Activated T-cell treated with anti-CD3 and anti-CD28 coated beads, Interleukin-2, amount 50 U/mL, for 24 hours (primary cell): ENCODE measurements around the gene GFOD1.

Experiments
- DNase-seq: peaks from one replicate; pipeline ENCODE4 v3.0.0-alpha.2; 2020
- H3K27ac Mint-ChIP-seq: 2 replicates; pipeline ENCODE4 v1.8.0; 2020; ENCODE audit warnings: mild to moderate bottlenecking, mixed read lengths
- H3K27me3 Mint-ChIP-seq: 2 replicates; pipeline ENCODE4 v1.8.0; 2020; ENCODE audit warnings: mixed read lengths
- H3K36me3 Mint-ChIP-seq: 2 replicates; pipeline ENCODE4 v1.8.0; 2020; ENCODE audit warnings: low read depth, mixed read lengths
- H3K4me1 Mint-ChIP-seq: 2 replicates; pipeline ENCODE4 v1.8.0; 2020; ENCODE audit warnings: low read depth, mixed read lengths
- H3K4me3 Mint-ChIP-seq: 2 replicates; pipeline ENCODE4 v1.8.0; 2020; ENCODE audit warnings: mild to moderate bottlenecking, moderate library complexity, mixed read lengths
- H3K9me3 Mint-ChIP-seq: 2 replicates; pipeline ENCODE4 v1.8.0; 2020; ENCODE audit warnings: mixed read lengths

The GFOD1 gene

GRCh38 chr6:13362412-13362811, 125.0 kb downstream of the GFOD1 start:
- Mint-ChIP-seq H3K27ac (no peak overlapping the region), H3K27me3 (no peaks in the 10 kb centered on the region), H3K4me1 (peaks cover 5% of the 10 kb centered on the region), H3K4me3 (no peak overlapping the region), H3K9me3 (no peaks in the 10 kb centered on the region), H3K36me3 (peaks cover 29% of the 10 kb centered on the region)
- no peak for DNase-seq

DNA sequence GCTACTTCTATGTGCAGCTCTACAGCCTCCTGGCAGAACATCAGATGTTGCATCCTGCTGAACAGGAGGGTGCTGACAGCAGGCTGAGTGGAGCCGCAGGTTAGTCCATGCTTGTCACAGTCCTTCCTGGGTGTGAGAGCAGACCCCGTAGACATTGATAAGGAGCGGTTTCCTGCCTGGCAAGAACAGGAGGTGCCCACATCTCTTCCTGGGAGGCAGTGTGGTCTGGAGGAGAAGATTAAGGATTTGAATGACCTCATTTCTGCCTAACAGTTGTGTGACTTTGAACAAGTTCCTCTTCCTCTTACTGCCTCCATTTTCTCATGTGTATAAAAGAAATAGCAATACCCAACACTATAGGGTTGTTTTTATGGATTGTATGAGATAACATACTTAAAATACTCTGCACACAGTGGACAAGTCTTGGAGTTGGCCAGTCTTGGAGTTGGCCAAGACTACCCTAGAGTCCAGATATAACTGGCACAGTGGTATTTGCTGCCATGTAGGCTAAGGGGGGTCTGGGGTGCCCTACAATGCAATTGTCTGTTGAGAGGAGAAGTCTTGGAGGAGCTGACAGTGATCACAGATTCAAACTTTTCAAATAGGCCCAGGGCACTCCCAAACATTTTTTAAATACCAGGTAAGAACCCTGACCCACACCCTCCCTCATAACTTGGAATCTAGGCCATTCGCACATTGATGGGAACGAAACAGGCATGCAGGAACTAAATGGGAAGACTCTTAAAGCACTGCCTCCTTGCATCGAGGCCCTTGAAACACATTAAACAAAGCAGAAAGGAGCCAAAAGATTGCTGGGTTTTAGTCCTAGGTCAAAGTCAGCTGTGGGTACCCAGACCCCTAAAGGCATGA, 126.5 kb downstream of the GFOD1 start:
- no peaks in the 10 kb centered on the region for H3K9me3 Mint-ChIP-seq
- no peaks in the 10 kb centered on the region for H3K27me3 Mint-ChIP-seq
- H3K36me3 Mint-ChIP-seq = peaks cover 29% of the 10 kb centered on the region
- DNase-seq = no peak
- no peak overlapping the region for H3K4me3 Mint-ChIP-seq
- H3K27ac Mint-ChIP-seq = no peak overlapping the region
- peaks cover 20% of the 10 kb centered on the region for H3K4me1 Mint-ChIP-seq

DNA sequence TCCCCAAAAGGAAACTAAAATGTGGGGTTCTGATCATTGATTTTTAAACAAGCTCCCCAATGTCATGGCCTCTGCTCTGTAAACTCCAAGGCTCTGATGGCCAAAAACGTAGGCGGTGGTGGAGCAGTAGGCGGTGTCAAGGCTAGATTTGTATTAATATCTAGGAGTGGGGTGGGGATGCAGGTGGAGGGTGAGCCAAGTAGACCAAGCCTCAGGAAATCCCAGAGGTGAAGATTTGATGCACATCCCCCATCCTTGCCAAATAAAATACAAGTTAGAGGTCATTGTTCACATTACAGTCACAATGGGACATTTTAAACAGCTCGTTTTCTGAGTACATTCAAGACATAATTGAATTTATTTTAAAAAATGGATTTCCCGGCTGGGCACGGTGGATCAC, 128.1 kb downstream of the GFOD1 start:
- Mint-ChIP-seq H3K27ac (no peak overlapping the region), H3K9me3 (no peaks in the 10 kb centered on the region), H3K36me3 (peaks cover 16% of the 10 kb centered on the region), H3K27me3 (no peaks in the 10 kb centered on the region), H3K4me1 (peaks cover 36% of the 10 kb centered on the region), H3K4me3 (no peak overlapping the region)
- DNase-seq = no peak

GRCh38 chr6:13358511-13358910, 128.9 kb downstream of the GFOD1 start:
- no peak overlapping the region for H3K4me3 Mint-ChIP-seq
- no peak overlapping the region for H3K27ac Mint-ChIP-seq

GRCh38 chr6:13357551-13358075, 129.8 kb downstream of the GFOD1 start:
- H3K27ac Mint-ChIP-seq = peak overlapping the region; percentile 97
- no peaks in the 10 kb centered on the region for H3K27me3 Mint-ChIP-seq
- peaks cover 48% of the 10 kb centered on the region for H3K4me1 Mint-ChIP-seq
- H3K4me3 Mint-ChIP-seq = no peak overlapping the region
- no peaks in the 10 kb centered on the region for H3K9me3 Mint-ChIP-seq
- no peak for DNase-seq
- H3K36me3 Mint-ChIP-seq = peaks cover 3% of the 10 kb centered on the region

More at GRCh38 chr6:13358511-13358910, 128.9 kb downstream of the GFOD1 start:
- no peaks in the 10 kb centered on the region for H3K27me3 Mint-ChIP-seq
- H3K36me3 Mint-ChIP-seq = peaks cover 10% of the 10 kb centered on the region
- H3K9me3 Mint-ChIP-seq = no peaks in the 10 kb centered on the region
- no peak for DNase-seq
- H3K4me1 Mint-ChIP-seq = peaks cover 43% of the 10 kb centered on the region

DNA sequence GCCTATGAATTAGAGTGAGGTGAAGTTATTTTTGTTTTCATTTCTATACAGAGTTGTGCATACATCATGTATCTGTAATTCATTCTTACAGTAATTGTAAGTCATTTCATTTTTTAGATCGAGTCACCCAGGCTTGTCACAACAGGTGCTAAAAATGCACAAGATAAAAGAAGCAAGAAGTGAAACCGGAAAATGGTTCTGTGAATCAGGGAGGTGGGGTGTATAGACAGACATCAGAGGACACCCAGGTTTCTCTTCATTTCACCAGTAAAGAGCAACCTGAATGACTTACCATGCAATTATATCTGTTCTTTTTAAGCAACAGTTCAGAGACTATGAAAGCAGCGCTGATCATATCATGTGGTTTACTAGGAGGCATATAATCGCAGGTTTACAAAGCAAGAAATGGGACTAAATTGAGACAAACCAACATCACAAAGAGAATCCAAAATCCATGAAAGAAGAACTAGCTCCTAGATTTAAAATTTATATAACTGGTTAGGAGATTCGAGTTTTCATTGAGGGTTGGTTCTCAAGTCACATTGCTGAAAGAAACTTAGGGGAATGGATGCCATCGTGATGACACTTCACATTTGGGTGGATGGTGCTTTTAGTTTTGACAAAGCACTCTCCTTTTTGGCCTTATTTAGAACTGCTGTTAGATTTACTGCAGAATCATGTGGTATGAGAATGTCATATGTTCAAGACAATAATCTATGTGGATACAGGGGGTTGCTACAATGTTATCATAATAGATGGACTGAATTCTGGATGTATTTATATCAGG, 131.2 kb downstream of the GFOD1 start:
- peaks cover 48% of the 10 kb centered on the region for H3K4me1 Mint-ChIP-seq

DNA sequence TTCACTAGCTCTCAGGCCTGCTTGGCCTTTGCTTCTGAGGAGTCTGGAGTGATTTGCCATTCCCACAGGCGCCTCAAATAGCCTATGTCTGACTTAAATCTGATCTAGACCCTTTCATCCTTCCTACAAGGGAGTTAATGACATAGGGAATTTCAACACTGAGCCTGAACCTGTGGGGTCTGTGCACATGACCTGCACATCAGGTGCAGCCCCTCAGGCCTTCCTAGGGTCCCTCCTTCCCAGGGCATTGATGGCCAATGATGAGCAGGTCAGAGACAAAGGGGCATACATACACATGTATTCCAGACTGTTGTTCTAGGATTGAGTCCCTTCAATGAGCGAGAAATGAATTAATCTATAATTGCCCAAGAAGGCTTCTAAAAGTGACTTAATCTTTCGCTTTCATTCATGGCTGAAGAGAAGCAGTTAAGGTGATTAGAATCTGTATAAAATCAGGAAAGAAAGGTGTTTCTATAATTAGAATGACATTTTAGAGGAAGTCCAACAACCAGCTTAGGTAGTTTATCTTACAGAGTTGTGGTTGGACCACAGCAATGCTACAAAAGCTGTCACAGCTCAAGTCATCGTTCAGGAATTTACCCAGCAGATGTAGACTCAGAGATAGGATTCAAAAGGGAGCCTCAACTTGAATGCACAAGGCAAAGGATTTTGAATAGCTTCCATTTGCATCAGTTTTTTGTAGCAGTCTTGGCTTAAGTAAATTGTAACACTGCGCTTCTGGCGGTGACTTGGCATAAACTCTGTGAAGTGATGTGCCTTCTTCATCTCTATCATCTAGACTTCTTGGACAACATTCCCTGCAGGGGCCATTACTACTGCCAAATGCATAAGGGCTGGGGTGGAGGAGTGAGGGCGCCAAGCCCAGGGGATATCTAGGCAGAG, 132.1 kb downstream of the GFOD1 start:
- Mint-ChIP-seq H3K36me3 (peaks cover 3% of the 10 kb centered on the region), H3K4me3 (peak overlapping the region; percentile 57), H3K27ac (peak overlapping the region; percentile 97), H3K9me3 (no peaks in the 10 kb centered on the region), H3K27me3 (no peaks in the 10 kb centered on the region), H3K4me1 (peaks cover 48% of the 10 kb centered on the region)
- DNase-seq = peak; percentile 56

More for the DNA sequence above, 131.2 kb downstream of the GFOD1 start:
- peak overlapping the region; percentile 97 for H3K27ac Mint-ChIP-seq
- peak overlapping the region; percentile 57 for H3K4me3 Mint-ChIP-seq
- DNase-seq = no peak
- H3K9me3 Mint-ChIP-seq = no peaks in the 10 kb centered on the region
- peaks cover 3% of the 10 kb centered on the region for H3K36me3 Mint-ChIP-seq
- H3K27me3 Mint-ChIP-seq = no peaks in the 10 kb centered on the region

- Mint-ChIP-seq H3K27ac (peak overlapping the region; percentile 97), H3K27me3 (no peaks in the 10 kb centered on the region), H3K9me3 (no peaks in the 10 kb centered on the region), H3K4me1 (peaks cover 48% of the 10 kb centered on the region), H3K36me3 (no peaks in the 10 kb centered on the region), H3K4me3 (peak overlapping the region; percentile 57)
- no peak for DNase-seq
Measured at GRCh38 chr6:13354331-13355042, 132.9 kb downstream of the GFOD1 start.

- H3K9me3 Mint-ChIP-seq = no peaks in the 10 kb centered on the region
- no peaks in the 10 kb centered on the region for H3K27me3 Mint-ChIP-seq
- H3K4me1 Mint-ChIP-seq = peaks cover 40% of the 10 kb centered on the region
- no peak for DNase-seq
- no peaks in the 10 kb centered on the region for H3K36me3 Mint-ChIP-seq
- no peak overlapping the region for H3K4me3 Mint-ChIP-seq
- H3K27ac Mint-ChIP-seq = no peak overlapping the region
Measured at GRCh38 chr6:13352165-13352564, 135.2 kb downstream of the GFOD1 start.

DNA sequence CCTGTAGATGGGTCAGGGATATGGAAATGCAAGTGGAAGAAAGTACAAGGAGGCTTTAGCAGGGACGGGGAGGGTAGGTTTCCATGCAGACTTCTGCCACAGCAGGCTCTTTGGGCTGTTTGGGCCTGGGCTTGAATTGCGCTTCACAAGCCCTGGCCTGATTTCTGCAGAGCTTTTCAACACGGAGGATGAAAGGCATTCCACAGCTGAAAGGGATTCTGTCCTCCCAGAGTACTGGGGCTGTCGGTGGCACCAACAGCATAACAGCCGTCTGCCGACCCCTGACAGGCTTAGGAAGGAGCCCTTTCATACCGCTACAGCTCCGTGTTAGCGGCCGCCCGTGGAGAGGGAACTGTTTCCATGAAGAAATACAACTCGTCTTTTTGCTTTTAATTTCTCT, 136.1 kb downstream of the GFOD1 start:
- Mint-ChIP-seq H3K4me1 (peaks cover 31% of the 10 kb centered on the region), H3K4me3 (no peak overlapping the region), H3K27ac (no peak overlapping the region), H3K9me3 (no peaks in the 10 kb centered on the region), H3K36me3 (no peaks in the 10 kb centered on the region), H3K27me3 (no peaks in the 10 kb centered on the region)
- no peak for DNase-seq

GRCh38 chr6:13349811-13350506, 137.4 kb downstream of the GFOD1 start:
- DNase-seq = no peak
- no peaks in the 10 kb centered on the region for H3K27me3 Mint-ChIP-seq
- no peak overlapping the region for H3K4me3 Mint-ChIP-seq
- no peaks in the 10 kb centered on the region for H3K9me3 Mint-ChIP-seq
- no peak overlapping the region for H3K27ac Mint-ChIP-seq
- H3K4me1 Mint-ChIP-seq = peaks cover 18% of the 10 kb centered on the region
- no peaks in the 10 kb centered on the region for H3K36me3 Mint-ChIP-seq

DNA sequence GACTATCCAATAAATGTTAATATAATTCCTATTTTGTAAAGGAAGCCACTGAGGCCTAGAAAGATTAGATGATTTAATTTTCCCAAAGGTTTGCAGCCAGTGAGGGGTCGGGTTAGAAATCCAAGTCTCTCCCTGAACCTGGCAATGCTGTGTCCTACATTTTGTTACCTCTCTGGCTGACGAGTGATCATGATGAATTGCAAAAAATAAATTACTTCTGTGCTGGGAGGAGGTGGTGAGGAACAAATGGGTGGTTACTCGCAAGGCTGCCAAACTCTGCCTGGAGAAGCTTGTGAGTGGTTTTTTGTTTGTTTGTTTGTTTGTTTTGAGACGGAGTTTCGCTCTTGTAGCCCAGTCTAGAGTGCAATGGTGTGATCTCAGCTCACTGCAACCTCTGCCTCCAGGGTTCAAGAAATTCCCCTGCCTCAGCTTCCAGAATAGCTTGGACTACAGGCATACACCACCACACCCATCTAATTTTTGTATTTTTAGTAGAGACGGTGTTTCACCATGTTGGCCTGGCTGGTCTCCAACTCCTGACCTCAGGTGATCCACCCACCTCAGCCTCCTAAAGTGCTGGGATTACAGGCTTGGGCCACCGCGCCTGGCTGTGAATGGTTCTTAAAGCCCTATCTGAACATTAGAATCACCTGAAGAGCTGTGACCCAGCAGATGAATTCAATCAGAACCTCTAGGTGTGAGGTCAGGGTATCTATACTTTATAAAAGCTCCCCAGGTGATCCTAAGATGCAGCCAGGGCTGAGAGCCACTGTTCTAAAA, 138.9 kb downstream of the GFOD1 start:
- H3K36me3 Mint-ChIP-seq = no peaks in the 10 kb centered on the region
- no peak overlapping the region for H3K4me3 Mint-ChIP-seq
- no peak overlapping the region for H3K27ac Mint-ChIP-seq
- no peak for DNase-seq
- no peaks in the 10 kb centered on the region for H3K9me3 Mint-ChIP-seq
- peaks cover 4% of the 10 kb centered on the region for H3K4me1 Mint-ChIP-seq
- H3K27me3 Mint-ChIP-seq = no peaks in the 10 kb centered on the region
